HG03045 (cell line): ENCODE results near the gene FHIT.
"Not testable (repeated sequence)": the region's sequence is repeated elsewhere in the genome, so short reads cannot be mapped to it uniquely, and the experiment has no call there.

ENCODE experiments used
- ATAC-seq: cut with Tn5 transposase; IDR thresholded peaks from one replicate; pipeline ENCODE4 v1.9.1; 2021; ENCODE audit warnings: mild to moderate bottlenecking, moderate library complexity; ENCODE audit not compliant: unreplicated experiment

Gene FHIT

GRCh38 chr3:61227799-61228198 is 23.5 kb downstream of the FHIT start:
- no peak for ATAC-seq

- no peak for ATAC-seq
These were observed 25.0 kb downstream of the FHIT start for GRCh38 chr3:61226166-61226686.

GRCh38 chr3:61224823-61225222 is 26.4 kb downstream of the FHIT start:
- no peak for ATAC-seq

GRCh38 chr3:61223451-61223850 is 27.8 kb downstream of the FHIT start:
- no peak for ATAC-seq

- no peak for ATAC-seq
These were observed 28.8 kb downstream of the FHIT start for GRCh38 chr3:61222467-61222866.

GRCh38 chr3:61221759-61222362 is 29.4 kb downstream of the FHIT start:
- ATAC-seq, result no peak

- ATAC-seq, result no peak
These were observed 32.7 kb downstream of the FHIT start for GRCh38 chr3:61218504-61218903.

- ATAC-seq, result not testable (repeated sequence)
These were observed 35.1 kb downstream of the FHIT start for GRCh38 chr3:61216171-61216570.

- no peak for ATAC-seq
These were observed 49.2 kb downstream of the FHIT start for GRCh38 chr3:61202086-61202485.

- ATAC-seq, result no peak
These were observed 50.2 kb downstream of the FHIT start for GRCh38 chr3:61201071-61201470.

- no peak for ATAC-seq
These were observed 51.0 kb downstream of the FHIT start for GRCh38 chr3:61200270-61200669.

- no peak for ATAC-seq
These were observed 51.4 kb downstream of the FHIT start for GRCh38 chr3:61199843-61200242.

GRCh38 chr3:61194892-61195538 is 56.2 kb downstream of the FHIT start:
- ATAC-seq, result no peak

GRCh38 chr3:61192222-61192621 is 59.0 kb downstream of the FHIT start:
- no peak for ATAC-seq

- not testable (repeated sequence) for ATAC-seq
These were observed 61.0 kb downstream of the FHIT start for GRCh38 chr3:61190205-61190604.

GRCh38 chr3:61186030-61186429 is 65.2 kb downstream of the FHIT start:
- no peak for ATAC-seq

GRCh38 chr3:61184956-61185355 is 66.3 kb downstream of the FHIT start:
- ATAC-seq, result no peak

GRCh38 chr3:61182662-61183061 is 68.6 kb downstream of the FHIT start:
- ATAC-seq, result no peak

- ATAC-seq, result peak; percentile 95
These were observed 69.4 kb downstream of the FHIT start for GRCh38 chr3:61181874-61182273.

GRCh38 chr3:61180206-61180605 is 71.0 kb downstream of the FHIT start:
- ATAC-seq, result no peak

GRCh38 chr3:61178167-61178566 is 73.1 kb downstream of the FHIT start:
- no peak for ATAC-seq

- ATAC-seq, result no peak
These were observed 73.8 kb downstream of the FHIT start for GRCh38 chr3:61177450-61177849.

GRCh38 chr3:61173676-61174075 is 77.6 kb downstream of the FHIT start:
- ATAC-seq, result no peak
